ENCODE data around the gene GSTM2. TPM values are rescaled to one million over a fixed set of nuclear protein-coding genes. Genes with fewer than 3 reads are reported as not detected.
"Not testable (repeated sequence)": the region's sequence is repeated elsewhere in the genome, so short reads cannot be mapped to it uniquely, and the experiment has no call there.

GSTM2 gene
- total RNA-seq, 1 experiment from 2014 or later: 10.2 TPM

DNA sequence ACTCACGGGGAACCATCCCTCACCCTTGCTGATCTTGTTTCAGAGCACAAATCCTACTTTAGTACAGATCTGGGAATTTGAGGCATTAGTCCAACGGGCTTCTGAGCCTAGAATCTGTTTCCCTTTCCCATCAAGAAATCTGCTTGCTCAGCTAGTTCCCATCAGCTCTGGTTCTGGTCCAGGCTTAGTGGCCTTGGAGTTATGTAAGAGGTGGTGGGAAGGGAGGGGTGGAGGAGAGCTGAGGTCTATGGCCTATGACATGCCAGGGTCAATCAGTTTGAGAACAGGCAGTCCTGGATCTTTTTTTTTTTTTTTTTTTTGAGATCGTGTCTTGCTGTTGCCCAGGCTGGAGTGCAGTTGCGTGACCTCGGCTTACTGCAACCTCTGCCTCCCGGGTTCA lies 23.9 kb downstream of the GSTM2 start:
- BruUV-seq (replicated peaks): no TSS peak
- TF ChIP-seq, protein P1, sequence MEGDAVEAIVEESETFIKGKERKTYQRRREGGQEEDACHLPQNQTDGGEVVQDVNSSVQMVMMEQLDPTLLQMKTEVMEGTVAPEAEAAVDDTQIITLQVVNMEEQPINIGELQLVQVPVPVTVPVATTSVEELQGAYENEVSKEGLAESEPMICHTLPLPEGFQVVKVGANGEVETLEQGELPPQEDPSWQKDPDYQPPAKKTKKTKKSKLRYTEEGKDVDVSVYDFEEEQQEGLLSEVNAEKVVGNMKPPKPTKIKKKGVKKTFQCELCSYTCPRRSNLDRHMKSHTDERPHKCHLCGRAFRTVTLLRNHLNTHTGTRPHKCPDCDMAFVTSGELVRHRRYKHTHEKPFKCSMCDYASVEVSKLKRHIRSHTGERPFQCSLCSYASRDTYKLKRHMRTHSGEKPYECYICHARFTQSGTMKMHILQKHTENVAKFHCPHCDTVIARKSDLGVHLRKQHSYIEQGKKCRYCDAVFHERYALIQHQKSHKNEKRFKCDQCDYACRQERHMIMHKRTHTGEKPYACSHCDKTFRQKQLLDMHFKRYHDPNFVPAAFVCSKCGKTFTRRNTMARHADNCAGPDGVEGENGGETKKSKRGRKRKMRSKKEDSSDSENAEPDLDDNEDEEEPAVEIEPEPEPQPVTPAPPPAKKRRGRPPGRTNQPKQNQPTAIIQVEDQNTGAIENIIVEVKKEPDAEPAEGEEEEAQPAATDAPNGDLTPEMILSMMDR (IDR thresholded peaks at IDR 0.05): no peak
- TF ChIP-seq SIN3A (IDR thresholded peaks at IDR 0.05; ENCODE audit: borderline replicate concordance, insufficient read depth, low read depth, low read length) (no peak), POLR2AphosphoS5 (IDR thresholded peaks at IDR 0.05; ENCODE audit: low read depth, low read length) (no peak), REST (IDR thresholded peaks at IDR 0.05; ENCODE audit: insufficient read depth in 1 of 2, low read depth in 2 of 2, low read length in 1 of 2) (no peak), TCF7L2 (IDR thresholded peaks at IDR 0.05; ENCODE audit: low read depth, low read length) (no peak)
- ATAC-seq (no peak), DNase-seq (ENCODE audit: low read depth, low spot score) (no peak)
- Histone ChIP-seq H3K4me1 (ENCODE audit: control insufficient read depth, insufficient read depth, low read length) (no peaks in the 10 kb centered on the region), H3K27me3 (ENCODE audit: control insufficient read depth, insufficient read depth, low read length) (no peaks in the 10 kb centered on the region), H3K36me3 (ENCODE audit: control insufficient read depth, insufficient read depth, low read length) (no peaks in the 10 kb centered on the region), H3K4me3 (ENCODE audit: low read depth in 2 of 2, low read length in 2 of 2) (no peak overlapping the region), H3K9me3 (ENCODE audit: control insufficient read depth, insufficient read depth, low read depth, low read length) (no peaks in the 10 kb centered on the region), H3K27ac (ENCODE audit: low read length) (no peak overlapping the region)
- CTCF ChIA-PET: no interaction called here
- intact Hi-C loops (cut with micrococcal nuclease; ENCODE audit: unreplicated experiment) (no loop called here), in situ Hi-C loops (cut with HindIII; ENCODE audit: low pct_unique_long_range_greater_than_20kb, low sequenced_read_pairs) (no loop called here)
- POLR2A ChIA-PET: no interaction called here

GRCh38 chr1:109694400-109694799 lies 26.5 kb downstream of the GSTM2 start:
- H3K27ac ChIP-seq (ENCODE audit: low read length); H3K4me1 ChIP-seq (ENCODE audit: control insufficient read depth, insufficient read depth, low read length); H3K36me3 ChIP-seq (ENCODE audit: control insufficient read depth, insufficient read depth, low read length); H3K27me3 ChIP-seq (ENCODE audit: control insufficient read depth, insufficient read depth, low read length); ATAC-seq; H3K9me3 ChIP-seq (ENCODE audit: control insufficient read depth, insufficient read depth, low read depth, low read length); CTCF ChIA-PET; DNase-seq (ENCODE audit: low read depth, low spot score); BruUV-seq (replicated peaks); POLR2A ChIA-PET; in situ Hi-C loops (cut with HindIII; ENCODE audit: low pct_unique_long_range_greater_than_20kb, low sequenced_read_pairs); intact Hi-C loops (cut with micrococcal nuclease; ENCODE audit: unreplicated experiment); H3K4me3 ChIP-seq (ENCODE audit: low read depth in 2 of 2, low read length in 2 of 2): not testable (repeated sequence)

- BruUV-seq (replicated peaks); ATAC-seq: not testable (repeated sequence)
Measured at GRCh38 chr1:109695138-109695537, 27.3 kb downstream of the GSTM2 start.

More at GRCh38 chr1:109695138-109695537, 27.3 kb downstream of the GSTM2 start:
- H3K9me3 ChIP-seq (ENCODE audit: control insufficient read depth, insufficient read depth, low read depth, low read length); H3K27me3 ChIP-seq (ENCODE audit: control insufficient read depth, insufficient read depth, low read length); DNase-seq (ENCODE audit: low read depth, low spot score); H3K36me3 ChIP-seq (ENCODE audit: control insufficient read depth, insufficient read depth, low read length); H3K4me3 ChIP-seq (ENCODE audit: low read depth in 2 of 2, low read length in 2 of 2); in situ Hi-C loops (cut with HindIII; ENCODE audit: low pct_unique_long_range_greater_than_20kb, low sequenced_read_pairs); POLR2A ChIA-PET; CTCF ChIA-PET; intact Hi-C loops (cut with micrococcal nuclease; ENCODE audit: unreplicated experiment); H3K27ac ChIP-seq (ENCODE audit: low read length); H3K4me1 ChIP-seq (ENCODE audit: control insufficient read depth, insufficient read depth, low read length): not testable (repeated sequence)

Measured in Panc1 (cell line).